CD4-positive, alpha-beta T cell treated with Interleukin-17A for 1 hour (primary cell): ENCODE measurements around the gene CYYR1.

Source experiments
- DNase-seq: peaks from one replicate; pipeline ENCODE4 v3.0.0-alpha.2; 2020

CYYR1 gene

DNA sequence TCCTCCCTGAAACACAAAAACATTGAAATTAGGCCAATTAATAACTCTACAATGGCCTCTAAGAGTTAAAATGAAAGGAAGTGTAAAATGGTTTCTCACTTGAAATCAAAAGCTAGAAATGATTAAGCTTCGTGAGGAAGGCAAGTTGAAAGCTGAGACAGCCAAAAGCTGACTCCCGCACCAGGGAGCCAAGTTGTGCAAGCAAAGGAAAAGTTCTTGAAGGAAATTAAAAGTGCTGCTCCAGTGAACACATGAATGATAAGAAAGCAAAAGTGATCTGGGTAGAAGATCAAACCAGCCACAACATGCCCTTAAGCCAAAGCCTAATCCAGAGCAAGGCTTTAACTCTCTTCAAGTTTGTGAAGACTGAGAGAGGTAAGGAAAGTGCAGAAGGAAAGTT is 22.8 kb downstream of the CYYR1 start:
- no peak for DNase-seq

DNA sequence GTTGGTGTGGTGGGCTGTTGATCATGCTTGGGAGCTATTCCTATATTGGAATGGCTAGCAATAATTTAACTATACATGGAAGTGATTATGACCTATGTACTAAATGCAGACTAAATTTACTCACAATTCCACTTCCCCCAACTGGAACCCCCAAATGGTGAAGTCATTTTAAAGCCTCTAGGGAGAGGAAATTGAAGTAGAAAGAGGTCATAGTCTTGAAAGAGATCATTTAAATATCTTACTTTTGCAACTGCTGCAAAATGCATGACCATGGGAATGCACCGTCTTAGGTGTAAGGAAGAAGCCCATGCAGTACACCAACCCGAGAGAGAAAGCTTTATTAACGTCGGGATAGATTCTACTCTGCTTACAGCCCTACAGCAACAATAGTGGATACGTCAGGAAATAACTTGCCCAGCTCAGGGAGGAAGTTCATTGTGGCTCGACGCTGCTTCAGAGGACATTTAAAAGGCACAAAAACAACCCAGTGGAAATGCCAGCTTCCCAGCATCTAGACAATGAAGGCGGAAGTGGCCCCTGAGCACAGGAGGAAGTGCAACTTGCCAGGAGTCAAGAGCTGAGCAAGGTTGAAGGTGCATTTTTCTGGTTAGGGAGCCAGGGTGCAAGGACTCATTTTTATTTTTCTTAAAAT is 26.5 kb downstream of the CYYR1 start:
- no peak for DNase-seq

DNA sequence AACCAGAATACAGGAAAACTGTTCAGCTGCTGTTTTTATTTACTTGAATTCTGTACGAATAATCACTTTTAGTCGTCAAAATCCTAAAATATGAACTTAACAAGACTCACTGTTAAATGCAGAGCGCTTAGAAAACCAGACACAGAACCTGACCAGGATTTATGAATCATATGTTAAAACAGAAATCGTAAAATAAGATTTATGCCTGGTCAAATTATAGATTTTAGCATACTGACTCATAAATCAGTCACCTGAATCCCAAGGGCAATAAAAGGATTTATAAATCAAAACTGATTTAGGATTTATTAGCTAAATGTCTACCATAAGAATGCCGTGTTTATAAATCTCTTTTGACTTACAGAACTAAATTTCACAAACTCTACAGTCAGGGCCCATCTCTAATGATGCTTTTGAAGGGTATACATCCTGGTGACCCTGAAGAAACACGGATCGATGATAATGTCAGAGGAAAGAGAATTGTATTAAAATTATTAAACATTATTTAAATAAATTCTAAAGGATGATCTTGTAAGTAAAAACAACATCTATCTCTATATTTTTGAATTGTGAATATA is 28.8 kb downstream of the CYYR1 start:
- DNase-seq: no peak

DNA sequence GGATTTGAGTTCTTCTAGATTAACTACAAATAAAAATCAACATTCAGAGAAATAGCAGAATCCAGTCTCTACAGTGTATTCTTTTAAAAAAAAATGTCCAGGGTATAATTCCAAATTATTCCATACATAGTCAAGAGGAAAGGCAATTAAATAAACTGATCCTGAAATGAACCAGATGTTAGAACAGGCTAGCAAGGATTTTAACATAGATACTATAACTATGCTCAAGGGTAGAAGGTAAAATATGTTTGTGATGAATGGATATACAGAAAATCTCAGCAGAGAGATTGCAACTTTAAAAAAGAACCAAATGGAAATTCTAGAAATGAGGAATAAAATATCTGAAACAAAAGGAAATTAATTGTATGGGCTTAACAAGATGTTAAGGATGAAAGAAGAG is 32.4 kb downstream of the CYYR1 start:
- DNase-seq: no peak

DNA sequence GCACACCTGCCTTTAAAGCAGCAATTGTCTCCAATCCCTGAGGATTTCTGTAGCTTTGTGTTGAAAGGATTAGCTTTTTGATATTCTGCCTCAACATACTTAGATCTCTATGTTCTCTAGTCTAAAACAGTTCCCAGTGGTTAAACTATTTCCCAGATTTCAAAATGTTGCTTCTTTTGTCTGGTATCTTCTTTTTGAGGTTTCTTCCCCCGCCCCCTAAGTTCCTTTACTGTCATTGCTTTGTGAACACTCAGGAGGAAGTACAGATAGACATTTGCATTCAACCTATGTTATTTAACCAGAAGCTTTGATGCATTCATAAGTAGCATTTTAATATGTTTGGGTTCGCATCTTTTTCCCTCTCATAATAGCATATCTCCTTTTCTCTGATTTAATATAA is 33.5 kb downstream of the CYYR1 start:
- no peak for DNase-seq

DNA sequence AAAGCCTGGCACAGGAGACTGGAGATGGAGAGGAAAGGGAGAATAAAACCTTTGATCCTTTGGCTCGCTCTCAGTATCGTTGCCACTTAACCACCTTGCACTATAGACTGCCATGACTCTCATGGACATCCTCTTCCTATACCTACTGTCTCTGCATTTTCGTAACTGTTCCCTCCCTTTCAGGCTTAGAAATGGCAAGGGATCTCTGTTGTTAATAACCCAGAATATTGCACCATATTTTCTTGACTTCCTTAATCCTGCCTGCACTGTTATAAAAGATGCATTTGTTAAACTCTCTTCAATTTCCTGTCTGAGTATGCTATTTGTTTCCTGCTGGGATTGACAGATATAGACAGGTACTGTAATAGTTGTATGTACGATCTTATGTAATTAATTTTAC is 38.6 kb downstream of the CYYR1 start:
- DNase-seq: no peak

DNA sequence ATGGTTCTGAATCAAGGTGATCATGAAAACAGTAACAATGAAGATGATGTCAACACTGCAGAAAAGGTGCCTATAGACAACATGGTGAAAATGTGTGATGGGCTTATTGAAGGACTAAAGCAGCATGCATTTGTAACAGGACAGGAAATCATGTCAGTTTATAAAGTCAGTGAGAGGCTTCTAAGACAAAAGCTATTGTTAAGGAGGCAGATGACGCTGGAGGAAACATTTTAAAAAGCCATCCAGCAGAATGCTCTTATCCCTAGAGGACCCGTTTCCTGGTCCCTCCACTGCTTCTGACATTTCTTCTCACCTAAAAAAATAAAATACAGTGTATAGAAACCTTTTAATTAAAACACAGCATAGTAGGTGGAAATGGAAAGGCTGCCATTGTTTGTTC is 40.9 kb downstream of the CYYR1 start:
- no peak for DNase-seq

DNA sequence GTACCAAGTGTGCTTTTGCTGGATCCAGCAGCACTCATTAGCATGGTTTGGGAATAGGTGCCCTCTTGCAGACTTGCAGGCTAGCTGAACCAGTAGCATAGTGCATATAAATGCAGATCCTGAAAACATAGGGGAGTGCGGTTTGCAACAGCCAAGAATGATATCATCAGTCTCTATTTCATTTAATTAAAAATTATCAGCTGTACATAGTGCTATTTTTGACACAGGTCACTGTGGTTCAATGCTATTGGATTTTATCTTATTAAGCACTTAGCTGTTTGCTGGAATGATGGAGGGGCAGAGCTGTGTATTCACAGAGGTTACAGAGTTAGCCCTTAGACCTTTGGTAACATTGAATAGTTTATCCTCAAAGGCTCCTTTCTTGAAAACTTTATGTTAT is 43.6 kb downstream of the CYYR1 start:
- DNase-seq: no peak

DNA sequence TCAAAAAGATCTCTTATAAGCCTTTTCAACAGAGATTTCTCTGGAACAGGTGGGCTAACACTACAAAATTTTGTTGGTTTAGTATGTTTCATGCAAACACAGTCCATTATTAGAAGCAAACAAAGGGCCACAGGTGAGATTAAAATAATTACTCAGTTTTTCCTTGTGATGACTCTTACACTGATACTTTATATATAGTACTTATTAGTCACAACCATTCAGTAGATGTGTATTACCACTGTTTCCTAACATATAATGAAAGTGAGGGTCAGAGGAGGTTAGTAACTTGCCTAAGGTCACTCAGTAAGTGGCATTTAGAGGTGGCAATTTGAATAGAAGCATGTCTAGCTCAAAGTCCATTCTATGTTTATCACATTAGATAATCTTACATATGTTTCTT is 44.2 kb downstream of the CYYR1 start:
- no peak for DNase-seq

DNA sequence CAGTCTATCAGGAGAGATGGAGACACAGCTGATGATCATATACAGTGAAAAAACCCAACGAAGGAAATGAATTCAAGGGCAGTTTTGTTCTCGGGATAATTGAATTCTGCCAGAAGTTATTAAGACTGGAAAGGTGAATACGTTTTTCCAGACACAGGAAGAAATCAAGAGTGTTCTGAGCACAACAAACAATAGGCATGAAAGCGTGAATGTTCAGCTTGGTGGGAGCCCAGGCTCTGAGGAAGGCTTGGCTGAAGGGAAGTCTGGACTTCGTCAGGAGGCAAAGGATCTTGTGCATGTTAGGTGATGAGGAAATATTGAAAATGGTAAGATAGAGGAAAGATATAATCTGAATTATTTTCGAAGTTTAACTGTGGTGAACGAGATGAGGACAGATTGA is 50.4 kb downstream of the CYYR1 start:
- DNase-seq: no peak

DNA sequence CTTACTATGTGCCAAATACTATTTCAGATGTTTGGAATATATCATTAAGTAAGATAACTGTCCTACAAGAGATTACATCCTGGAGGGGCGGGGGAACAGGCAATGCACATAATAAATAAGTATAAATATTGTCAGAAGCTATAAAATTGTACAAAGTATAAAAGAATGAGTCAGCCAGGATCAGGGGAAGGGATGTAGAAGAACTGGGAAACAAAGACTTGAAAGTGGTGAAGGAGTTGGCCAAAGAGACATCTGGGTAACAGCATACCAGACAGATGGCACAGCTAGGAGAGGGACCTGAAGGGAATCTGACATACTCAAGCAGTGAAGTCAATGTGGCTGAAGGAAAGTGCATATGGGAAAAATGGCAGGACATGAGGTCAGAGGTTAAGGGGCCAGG is 53.9 kb downstream of the CYYR1 start:
- no peak for DNase-seq

DNA sequence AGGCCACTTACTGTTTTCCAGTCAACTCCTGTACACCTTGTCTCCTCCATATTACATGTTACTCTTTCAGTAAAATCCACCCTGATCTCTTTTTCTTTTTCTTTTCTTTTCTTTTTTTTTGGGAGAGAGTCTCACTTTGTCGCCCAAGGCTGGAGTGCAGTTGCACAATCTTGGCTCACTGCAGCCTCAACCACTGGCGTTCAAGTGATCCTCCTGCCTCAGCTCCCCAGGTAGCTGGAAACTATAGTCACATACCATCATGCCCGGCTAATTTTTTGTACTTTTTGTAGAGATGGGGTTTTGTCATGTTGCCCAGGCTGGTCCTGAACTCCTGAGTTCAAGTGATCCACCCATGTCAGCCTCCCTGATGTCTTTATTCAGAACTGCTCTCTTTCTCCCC is 57.8 kb downstream of the CYYR1 start:
- DNase-seq: no peak

DNA sequence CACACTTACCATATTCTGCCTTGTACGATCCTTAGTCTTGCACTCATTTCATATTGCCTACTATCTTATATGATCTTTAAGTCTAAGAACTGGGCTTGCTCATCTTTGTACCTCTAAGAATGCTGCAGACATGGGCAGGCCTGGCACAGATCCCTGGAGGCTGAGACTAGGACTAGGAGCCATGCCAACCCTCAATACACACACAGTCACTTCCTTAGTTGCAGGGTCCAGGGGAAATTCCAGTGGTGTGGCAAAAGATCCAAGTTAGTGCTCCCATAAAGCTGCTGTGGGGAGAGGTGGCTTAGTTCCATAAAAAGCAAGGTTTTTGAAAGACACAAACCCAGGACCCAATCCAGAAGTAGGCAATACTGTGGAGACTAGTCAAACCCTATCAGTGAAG is 59.9 kb downstream of the CYYR1 start:
- DNase-seq: no peak

DNA sequence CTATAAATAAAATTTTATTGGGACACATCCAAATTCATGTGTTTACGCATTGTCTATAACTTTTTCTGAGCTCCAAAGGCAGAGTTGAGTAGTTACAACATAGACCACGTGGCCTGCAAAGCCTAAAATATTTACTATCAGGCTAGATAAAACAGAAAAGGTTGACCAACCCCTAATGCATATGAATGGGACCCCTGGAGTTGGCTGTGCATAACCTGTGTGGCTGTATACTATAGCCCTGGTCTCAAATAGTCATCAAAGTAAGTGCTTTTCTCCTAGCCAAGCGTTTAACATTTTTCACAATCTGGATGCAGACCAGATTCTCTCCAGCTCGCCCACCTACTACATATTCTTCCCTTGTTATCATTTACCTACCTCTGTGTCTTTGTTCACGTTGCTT is 60.4 kb downstream of the CYYR1 start:
- no peak for DNase-seq

DNA sequence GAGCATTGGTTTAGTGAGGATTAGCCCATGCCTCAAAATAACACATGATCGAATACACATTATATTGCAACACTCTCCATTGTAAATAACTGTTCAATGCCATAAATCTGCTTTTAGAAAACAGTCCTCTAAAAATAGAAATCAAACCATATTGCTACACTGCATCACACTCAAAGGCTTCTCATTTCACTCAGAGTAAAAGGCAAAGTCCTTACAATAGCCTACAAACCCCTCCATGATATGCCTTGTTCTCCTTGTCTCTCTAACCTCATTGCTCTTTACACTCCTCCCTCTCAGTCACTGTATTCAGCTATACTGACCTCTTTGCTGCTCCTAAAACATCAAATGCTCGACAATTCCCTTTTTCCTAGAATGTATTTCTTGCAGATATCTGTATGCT is 64.2 kb downstream of the CYYR1 start:
- no peak for DNase-seq

DNA sequence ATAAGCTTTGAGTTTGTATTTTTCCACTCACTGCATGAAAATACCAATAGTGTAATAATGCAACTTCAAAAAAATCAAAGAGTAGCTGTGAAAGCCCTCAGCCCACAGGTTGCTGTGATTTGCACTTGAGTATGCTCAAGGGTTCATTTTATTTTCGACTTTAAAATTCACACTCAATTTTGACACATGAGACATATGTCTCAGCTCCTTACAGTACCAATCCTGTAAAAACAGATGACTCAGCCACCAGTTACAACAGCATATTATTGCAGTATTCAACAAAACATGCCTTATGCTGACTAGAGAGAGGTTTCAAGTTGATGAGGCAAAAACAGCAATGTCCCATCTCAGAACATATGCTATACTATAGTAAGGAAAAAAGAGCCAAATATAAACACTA is 66.1 kb downstream of the CYYR1 start:
- no peak for DNase-seq

DNA sequence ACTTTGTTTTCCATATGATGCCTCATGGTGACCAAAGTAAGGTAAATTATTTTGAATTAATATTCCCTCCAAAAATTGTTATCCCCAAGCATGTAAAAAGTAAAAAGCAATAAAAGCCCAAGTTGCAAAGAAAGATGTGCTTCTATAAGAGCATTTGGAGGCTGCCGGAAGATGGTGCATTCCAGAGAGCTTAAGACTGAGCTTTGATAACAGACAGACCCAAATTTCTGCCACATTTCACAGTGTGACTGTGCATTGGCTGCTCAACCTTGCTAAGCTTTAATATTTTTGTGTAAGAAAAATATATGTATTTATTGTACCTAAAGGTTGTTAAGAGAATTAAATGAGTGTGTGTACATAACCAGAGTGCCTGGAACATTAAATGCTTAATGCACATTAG is 67.9 kb downstream of the CYYR1 start:
- DNase-seq: no peak

DNA sequence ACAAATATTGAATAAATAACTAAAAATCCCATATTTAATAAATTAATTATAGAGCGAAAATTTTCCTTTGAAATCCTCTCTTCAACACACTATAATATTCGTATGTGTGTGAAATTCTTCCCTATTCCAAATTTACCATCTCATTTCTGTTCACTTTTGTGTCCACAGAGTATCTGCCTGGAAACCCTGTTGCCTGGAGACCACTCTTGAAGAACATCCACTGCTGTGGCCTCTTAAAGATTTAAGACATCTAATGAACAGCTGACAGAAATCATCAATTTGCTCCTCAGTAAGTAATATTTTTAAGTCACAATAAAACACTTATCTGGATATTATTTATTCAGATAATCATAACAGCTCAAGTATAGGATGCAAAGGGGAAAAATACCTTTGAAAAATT is 69.7 kb downstream of the CYYR1 start:
- no peak for DNase-seq

DNA sequence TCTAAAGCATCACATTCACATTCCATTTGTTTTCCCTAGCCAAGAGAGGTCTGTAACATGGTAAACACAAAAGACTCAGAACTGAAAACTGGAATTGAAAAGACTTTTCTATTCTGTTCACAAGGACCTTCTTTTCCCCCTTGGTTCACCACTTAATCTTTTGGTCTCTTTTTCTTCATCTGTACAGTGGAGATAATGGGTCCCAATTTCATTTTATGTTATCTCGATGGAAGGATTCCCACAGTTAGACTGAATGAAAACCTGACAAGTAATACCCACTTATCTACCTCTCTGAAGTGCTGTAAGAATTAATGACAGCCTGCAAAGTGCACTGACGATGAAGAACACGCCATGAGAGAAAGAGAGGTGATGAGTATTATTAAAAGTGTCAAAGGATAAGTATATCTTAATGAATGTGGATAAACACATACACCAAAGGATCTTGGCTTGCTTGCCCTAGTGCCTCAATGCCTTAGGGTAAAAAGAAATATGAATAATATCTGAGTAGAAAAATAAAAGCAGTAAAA is 71.5 kb downstream of the CYYR1 start:
- DNase-seq: no peak

DNA sequence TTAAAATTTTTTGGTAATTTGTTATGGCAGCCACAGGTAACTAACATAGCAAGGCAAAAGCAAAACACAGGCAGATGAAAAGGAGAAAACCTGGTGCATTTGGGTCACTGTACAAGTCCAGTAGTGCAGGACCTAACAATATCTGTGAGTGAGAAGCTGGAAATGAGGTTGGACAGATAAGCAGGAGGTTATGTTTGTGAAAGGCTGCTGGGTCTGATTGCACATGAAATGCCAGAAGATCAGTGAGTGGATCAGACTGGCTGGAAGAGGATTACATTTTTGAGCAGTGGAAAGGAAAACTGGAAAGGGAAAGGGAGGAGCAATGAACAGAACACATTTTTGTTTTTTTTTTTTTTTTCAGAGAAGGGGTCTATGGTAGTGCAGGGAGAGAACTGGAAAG is 73.6 kb downstream of the CYYR1 start:
- no peak for DNase-seq

DNA sequence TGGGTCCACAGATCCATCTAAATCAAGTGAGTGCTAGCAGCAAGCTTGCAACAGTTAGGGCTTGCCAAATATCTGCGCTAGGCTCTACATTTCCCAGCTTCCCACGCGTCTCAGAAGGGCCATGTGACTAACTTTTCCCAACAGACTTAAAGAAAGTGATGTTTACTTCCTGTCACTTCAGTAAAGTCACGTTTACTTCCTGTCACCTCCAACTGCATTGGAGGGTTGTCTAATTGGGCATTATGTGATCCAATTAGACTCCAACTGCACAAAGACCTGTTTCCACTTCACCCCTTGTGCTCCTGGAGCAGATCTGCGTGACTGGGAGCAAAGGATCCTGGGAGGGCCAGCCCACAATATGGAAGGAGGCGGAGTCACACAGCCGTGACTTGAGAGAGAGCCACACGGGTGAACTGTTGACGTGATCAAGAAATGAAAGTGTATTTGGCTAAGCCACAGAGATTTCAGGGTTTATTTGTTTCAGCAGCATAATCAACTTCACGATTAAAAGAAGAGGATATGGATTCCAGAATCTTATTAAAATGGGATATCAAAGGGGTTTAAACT is 77.7 kb downstream of the CYYR1 start:
- no peak for DNase-seq

DNA sequence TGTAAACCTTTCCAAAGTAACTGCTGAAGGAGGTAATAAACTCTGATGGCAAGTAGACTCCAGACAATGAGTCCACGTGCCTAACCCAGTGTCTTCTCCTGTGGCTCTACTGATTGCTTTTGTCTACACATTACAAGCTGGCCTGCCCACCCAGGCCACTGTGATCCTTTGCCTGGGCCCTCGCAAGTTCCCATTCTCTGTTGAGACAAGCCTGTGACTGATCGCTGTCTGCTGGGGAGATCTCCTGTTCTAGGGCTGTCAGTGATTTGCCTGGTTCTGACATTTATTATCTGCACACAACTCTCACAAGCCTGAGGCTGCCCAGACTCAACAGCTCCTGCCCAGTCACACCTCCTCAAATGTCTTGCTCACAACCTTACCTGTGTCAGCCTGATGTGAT is 81.4 kb downstream of the CYYR1 start:
- DNase-seq: no peak

DNA sequence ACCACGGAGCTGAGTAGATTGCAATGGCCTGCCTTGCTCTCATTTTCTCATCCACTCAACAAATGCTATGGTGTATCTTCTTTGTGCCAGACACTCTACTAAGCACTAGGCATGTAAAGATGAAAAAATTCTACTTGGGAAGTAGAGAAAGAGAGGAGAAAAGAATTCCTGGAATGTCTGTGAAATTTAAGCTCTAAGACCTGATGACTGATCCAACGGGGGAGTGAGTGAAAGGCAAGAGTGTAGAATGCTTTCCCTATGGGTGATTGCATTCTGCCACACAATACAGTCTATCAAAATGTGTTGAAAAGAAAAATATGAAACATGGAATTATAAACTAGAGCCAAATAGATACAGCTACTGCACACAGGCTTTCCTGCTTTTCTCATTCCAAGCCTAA is 82.3 kb downstream of the CYYR1 start:
- DNase-seq: no peak

DNA sequence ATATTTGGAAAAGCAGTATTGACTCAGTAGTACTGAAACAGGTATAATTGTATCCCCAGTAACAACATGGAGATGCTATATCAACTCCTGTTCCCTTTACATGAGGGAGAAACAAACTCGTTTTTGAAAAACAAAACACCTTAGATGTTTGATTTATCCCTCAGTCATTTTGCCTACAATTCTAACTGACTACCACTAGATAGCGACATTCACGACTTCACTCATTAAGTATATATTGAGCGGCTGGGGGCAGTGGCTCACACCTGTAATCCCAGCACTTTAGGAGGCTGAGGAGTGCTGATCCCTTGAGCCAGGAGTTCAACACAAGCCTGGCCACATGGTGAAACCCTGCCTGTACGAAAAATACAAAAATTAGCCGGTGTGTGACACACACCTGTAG is 83.3 kb downstream of the CYYR1 start:
- no peak for DNase-seq

DNA sequence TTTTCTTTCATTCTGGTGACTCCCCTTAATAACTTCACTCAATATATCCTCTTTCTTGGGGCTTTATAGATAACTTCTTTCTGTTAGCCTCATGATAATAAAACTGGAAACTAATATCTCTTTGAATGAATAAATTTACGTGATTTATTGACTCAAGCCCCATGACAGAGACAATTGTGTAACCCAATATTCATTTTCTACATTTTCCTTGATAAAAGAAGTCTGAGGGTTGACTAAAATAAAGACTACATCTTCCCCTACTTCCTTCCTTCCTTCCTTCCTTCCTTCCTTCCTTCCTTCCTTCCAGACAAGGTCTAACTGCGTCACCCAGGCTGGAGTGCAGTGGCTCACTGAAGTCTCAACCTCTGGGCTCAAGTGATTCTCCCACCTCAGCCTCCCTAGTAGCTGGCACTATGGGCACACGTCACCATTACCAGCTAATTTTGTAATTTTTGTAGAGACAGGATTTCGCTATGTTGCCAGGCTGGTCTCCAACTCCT is 85.1 kb downstream of the CYYR1 start:
- DNase-seq: no peak
